Stimulated activated CD4-positive, alpha-beta T cell treated with anti-CD3 and anti-CD28 coated beads, TNF-alpha, amount 100 ng/mL, for 1 hour (primary cell): Measurements from ENCODE around the gene TOP2A.
"Not testable (repeated sequence)": the region's sequence is repeated elsewhere in the genome, so short reads cannot be mapped to it uniquely, and the experiment has no call there.

Experiments used
- DNase-seq, 3 donors: peaks; one replicate each; pipeline ENCODE4 v3.0.0-alpha.2; 2020; ENCODE audit warnings: low read depth in 3 of 3, low spot score in 1 of 3

Gene TOP2A

DNA sequence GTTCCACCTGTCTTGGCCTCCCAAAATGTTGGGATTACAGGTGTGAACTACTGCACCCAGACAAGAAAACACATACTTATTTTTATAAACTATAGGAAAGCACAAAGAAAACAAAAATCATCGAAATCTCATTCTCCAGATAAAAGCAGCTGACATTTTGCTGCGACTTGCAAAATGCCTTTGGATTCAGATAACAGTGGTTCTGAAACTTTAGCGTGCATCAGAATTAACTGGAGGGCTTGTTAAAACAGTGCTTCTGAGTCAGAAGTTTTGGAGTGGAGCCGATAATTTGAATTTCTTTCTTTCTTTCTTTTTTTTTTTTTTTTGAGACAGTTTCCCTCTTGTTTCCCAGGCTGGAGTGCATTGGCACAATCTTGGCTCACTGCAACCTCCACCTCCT, 35.4 kb downstream of the TOP2A start:
- no peak for DNase-seq

DNA sequence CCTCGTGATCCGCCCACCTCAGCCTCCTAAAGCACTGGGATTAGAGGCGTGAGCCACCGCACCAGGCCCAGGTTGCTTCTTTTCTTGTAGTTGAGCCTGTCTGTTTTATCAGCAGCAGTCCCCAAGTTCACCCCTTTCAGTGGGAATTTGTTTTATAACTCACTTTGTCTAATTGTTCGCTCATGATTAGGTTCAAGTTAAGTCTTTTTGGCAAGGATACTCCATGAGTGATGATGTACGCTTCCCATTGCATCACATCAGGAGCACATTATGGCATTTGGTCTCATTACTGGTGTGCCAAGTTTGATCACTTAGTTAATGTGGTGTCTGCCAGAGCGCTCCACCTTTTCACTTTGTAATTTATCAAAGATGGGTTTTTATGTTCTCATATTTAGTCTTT, 38.7 kb downstream of the TOP2A start:
- no peak for DNase-seq

DNA sequence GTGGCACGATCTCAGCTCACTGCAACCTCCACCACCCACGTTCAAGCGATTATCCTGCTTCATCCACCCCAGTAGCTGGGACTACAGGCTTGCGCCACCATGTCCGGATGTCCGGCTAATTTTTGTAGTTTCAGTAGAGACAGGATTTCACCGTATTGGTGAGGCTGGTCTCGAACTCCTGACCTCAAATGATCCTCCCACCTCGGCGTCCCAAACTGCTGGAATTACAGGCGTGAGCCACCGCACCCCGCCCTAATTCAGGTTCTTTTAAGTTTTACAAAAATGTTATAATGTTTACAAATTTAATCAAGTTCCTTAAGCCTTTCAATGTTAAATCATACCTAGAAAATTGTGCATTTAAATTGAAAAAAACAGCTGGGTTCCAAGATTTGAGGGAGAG, 39.9 kb downstream of the TOP2A start:
- DNase-seq: no peak

DNA sequence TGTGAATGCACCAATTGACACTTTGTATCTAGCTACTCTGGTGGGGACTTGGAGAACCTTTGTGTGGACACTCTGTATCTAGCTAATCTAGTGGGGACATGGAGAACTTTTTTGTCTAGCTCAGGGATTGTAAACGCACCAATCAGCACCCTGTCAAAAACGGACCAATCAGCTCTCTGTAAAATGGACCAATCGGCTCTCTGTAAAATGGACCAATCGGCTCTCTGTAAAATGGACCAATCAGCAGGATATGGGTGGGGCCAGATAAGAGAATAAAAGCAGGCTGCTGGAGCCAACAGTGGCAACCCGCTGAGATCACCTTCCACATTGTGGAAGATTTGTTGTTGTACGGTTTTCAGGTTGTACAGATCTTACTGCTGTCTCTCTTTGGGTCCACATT, 41.2 kb downstream of the TOP2A start:
- not testable (repeated sequence) for DNase-seq

DNA sequence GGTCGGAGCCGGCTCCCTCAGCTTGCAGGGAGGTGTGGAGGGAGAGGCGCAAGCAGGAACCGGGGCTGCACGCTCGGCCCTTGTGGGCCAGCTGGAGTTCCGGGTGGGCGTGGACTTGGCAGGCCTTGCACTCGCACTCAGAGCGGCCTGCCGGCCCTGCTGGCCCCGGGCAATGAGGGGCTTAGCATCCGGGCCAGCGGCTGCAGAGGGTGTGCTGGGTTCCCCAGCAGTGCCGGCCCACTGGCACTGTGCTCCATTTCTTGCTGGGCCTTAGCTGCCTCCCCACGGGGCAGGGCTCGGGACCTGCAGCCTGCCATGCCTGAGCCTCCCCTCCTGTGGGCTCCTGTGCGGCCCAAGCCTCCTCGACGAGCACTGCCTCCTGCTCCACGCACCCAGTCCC, 41.9 kb downstream of the TOP2A start:
- not testable (repeated sequence) for DNase-seq

DNA sequence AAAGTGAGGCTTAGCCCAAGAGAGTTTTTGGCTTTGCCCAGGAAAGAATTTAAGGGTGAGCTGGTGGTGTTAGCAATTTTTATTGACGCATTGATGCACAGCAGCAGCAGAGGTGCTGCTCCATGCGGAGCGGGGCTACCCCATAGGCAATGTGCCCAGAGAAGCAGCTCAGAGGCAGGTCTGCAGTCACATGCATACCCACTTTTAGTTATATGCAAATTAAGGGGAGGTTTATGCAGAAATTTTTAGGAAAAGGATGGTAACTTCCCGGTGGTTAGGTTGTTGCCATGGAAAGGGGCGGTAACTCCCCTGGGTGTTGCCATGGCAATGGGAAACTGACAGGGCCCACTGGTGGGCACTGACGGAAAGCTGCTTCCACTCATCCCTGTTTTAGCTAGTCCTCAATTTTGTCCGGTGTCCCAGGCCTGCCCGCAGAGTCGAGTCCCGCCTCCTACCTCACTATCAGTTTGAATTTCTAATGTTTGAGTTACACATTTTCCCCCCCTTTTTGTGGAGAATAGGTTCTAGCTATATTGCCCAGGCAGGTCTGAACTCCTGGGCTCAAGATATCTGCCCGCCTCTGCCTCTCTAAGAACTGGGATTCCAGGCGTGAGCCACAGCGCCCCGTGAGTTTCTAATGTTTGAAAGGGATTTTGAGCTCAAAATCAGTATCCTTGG, 42.7 kb downstream of the TOP2A start:
- no peak for DNase-seq

DNA sequence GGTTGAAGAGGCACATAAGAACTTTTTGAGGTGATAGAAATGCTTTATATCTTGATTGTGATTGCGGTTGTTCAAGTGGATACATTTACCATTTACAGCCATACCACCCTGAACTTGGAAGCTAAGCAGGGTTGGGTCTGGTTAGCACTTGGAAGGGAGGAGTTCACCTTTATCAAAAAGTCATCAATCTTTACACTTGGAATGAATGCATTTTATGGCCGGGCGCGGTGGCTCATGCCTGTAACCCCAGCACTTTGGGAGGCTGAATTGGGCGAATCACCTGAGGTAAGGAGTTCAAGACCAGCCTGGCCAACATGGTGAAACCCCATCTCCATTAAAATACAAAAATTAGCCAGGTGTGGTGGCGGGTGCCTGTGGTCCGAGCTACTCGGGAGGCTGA, 43.7 kb downstream of the TOP2A start:
- DNase-seq: no peak

DNA sequence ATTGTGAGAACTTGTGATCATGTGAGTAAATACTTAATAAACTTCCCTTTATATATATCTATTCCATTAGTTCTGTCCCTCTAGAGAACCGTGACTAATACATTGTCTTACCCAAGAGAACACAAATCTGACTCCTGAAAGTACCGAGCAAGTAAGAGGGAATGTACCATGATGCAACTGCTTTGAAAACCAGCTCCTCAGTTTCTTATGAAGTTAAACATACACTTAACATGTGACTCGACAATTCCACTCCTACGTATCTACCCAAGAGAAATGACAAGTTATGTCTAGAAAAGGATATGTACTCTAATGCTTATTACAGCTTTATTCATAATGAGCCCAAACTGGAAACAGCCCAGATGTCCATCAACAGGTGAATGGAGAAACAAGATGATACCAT, 44.4 kb downstream of the TOP2A start:
- no peak for DNase-seq

DNA sequence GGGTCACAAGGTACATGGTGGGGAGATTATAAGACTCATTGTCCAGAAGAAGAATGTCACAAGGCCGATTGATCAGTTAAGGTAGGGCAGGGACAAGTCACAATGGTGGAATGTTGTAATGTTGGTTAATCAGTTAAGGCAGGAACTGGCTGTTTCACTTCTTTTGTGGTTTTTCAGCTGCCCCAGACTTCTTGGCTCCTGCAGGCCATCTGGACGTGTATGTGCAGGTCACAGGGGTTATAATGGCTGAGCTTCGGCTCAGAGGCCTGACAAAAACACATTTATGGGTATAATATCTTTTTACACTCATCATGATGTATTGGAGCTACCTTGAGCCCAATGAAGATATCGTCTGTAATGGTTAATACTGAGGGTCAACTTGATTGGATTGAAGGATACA, 45.1 kb downstream of the TOP2A start:
- DNase-seq: not testable (repeated sequence)

DNA sequence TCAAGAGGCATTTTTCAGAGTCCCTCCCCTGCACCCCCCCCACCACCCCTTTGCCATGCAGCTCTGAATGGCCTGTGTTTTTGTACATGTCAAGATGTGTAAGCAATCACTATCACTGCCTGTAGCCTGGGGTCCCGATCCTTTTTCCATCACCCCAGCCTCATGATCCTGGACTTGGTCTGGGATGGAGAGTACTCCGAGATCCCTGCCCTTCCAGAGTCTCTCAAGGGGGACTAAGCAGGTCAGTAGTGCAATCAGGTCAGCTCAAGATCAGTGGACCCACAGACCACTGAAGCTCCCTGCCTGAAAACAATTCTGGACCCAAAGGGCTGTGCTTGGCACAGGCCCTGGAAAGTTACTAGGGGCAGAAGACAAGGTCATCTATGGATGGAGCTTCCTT, 45.7 kb downstream of the TOP2A start:
- no peak for DNase-seq

DNA sequence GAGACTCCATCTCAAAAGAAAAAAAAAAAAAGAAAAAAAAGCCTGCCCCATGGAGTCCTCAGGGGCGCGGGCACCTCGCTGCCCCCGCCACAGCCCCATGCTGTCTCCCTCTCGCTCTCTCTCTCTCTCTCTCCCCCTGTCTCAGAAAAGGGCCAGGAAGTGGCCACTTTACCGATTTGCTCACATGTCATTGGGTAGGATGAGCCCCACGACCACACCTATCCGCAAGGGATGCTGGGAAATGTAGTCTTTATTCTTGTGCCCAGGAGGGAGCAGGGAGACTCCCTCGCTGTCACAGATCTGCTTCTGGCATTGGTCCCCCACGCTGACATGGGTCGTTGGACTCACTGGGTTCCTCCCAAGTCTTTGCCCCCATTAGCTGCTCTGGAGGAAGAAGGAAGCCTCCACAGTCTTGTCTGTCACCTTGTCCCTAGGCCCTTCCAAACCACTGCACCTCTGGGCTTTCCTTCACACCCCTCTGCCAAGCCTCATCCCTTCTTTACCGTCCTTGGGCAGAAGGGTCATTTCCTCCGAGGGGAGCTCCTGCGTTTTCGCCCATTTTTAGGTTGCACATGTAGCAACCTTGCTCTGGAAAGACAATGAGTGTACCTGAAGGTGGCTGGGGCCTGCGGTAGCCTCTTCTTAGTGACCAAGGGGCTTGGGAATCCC, 46.3 kb downstream of the TOP2A start:
- DNase-seq: no peak

DNA sequence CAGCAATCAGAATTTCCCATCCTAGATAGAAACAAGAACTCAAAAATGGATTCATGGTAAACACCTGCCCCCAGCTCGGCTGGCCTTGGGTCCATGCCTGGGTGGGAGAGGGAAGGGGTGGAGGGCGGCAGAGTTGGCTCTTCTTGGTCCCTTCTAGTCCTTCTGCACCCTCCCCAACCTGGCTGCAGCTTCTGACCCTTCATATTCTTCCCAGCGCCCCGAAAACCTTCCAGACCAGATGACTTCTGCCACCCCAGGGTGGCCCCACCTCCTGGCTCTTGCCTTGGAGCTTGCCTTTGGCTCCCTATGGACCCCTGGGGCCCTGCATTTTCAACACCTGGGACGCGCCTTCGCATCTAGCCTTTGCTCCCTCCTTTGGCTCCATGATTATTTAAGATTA, 47.8 kb downstream of the TOP2A start:
- no peak for DNase-seq

DNA sequence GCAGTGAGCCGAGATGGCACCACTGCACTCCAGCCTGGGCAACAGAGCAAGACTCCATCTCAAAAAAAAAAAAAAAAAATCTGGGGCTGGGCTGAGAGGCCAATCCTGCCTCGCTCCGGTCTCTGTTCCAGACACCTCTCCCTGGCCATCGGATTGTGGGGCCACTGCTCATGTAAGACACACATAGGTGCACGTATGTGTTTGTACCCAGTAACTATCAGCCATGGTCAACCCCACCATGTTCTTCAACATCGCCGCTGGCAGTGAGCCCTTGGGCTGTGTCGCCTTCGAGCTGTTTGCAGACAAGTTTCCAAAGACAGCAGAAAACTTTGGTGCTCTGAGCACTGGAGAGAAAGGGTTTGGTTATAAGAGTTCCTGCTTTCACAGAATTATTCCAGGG, 50.0 kb downstream of the TOP2A start:
- DNase-seq: not testable (repeated sequence)

DNA sequence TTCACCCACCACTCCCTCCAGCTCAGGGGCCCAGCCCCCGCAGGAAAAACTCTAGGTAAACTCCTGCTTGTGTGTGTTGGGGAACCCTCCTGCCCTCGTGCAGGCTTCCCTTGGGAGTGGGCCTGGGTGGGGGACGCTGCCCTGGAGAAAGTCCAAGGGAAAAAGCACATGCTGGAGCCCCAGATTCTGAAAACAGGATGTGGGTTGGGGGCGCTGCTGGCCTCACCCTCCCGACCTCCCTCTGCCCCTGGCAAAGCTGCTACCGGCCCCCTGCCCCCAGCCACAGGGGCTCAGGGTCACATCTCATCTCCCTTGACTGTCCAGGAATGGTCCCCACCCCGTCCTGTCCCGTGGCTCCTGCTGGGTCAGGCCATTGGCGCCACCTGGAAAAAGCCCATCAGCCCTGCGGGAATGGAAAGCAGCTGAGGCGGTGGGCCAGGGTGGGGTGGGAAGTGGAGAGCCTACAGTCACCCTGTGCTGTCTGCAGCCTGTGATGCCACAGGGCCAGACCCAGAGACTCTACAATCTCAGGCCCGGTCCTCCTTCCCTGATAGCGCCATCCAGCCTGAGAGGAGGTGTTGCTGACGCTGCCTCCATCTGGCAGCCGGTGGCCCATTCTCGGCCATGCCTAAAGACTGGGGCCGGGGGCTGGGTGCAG, 50.7 kb downstream of the TOP2A start:
- no peak for DNase-seq

DNA sequence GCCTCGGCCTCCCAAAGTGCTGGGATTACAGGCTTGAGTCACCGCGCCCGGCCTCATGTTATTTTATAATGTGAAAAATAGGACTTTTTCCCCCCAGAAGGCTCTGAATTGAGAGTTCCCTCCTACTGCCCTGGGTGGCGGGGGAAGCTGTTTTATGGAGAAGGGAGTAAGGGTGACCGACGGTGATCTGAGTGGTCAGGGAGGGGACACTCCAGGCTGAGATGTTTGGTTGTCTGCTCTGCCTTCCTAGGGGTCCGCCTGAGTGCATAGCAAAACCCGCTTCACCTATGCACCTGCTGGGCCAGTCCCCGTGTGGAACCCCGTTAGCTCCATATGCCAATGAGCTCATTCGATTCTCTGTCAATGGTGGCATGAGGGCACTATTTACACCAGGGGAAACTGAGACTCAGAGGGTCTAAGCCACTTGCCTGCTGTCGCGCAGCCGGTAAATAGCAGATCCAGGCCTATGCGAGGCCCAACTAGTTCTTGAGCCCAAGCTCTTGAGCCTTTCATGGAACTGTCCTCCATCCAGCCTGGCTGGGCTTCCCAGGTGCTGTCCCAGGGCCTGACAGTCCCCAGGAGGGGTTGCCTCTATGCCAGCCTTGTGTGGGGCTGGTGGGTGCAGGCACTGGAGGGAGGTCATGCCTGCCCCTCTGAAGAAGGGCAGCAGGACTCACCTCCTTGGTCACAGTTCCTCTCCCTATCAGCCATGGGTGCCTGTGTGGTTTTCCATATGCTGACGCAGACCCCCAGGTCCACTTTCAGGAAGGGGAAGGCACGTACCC, 51.4 kb downstream of the TOP2A start:
- DNase-seq: no peak

DNA sequence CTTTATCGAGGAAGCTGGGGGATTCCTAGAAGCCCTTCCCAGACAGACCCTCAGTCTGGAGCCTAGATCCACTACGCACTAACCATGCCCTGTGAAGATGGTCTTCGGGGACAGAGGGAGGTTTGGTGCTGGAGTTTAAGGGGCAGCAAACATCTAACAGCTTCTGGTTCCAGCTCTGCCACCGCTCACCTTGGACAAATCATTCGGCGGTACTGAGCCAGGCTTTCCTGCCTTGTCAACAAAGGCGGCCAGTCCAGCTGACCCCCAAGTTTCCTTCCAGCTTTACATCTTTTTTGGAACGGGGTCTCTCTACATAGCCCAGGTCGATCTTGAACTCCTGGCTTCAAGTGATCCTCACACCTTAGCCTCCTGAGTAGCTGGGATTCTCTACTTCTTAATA, 52.8 kb downstream of the TOP2A start:
- DNase-seq: no peak

DNA sequence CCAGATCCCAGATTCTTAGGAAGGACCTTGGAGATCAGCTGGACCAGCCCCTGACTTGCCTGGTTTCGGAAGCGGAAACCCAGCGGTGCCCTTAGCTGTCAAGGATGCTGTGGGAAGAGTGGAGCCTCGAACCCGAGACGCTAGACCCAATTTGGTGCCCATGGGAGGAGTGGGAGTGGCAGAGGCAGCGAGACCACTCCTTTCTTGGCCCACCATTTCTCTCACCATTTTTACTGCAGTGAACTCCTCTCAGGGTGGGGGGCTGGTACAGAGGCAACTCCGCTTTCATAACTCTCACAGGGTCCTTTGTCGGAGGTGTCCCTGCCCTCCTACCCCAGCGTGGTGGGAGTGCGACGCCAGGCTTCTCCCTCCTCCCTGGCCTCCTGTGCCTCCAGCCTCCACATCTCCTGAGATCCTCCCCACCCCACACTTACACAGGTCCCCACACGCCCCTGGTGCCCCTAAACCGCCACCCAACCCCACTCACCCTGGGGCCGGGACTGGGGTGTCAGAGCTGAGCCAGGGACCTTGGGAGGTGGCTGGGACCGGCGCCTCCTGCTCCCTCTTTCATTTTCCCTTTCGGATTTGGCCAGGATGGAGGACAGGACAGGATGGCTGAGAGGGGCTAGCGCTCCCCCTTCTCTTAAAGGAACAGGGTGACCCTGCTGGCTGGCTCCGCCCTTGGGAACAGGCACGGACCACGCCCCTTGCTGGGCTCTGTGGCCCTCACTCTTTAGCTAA, 53.4 kb downstream of the TOP2A start, which contains the start of gene GJD3:
Gene GJD3 (minus strand): TSS at position 617 of the 741 bp plus-strand sequence. CDS start 922 bp downstream, outside the sequence.
- DNase-seq: no peak

DNA sequence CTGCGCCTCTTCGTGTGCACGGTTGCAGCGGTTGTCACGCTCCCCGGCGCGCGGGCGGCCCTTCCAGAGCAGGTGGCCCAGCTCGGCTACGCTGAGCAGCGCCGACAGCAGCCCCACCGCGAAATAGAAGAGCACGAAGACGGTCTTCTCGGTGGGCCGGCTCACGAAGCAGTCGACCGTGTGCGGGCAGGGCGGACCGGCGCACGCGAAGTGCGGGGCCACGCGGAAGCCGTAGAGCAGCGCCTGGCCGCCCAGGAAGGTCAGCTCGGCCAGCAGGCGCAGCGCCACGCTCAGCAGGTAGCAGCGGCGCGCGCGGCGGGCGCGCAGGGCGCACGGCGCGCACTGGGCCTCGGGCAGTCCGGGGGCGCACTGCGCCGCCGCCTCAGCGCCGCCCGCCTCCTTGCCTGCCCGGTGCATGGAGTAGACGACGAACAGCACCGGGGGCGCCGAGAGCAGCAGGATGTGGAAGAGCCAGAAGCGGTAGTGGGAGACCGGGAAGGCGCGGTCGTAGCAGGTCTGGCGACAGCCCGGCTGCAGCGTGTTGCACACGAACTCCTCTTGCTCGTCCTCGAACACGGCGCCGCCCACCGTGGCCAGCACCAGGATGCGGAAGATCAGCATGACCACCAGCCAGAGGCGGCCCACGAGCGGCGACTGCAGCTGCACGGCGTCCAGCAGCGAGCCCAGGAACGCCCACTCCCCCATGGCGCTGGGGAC, 54.4 kb downstream of the TOP2A start:
- DNase-seq: no peak

DNA sequence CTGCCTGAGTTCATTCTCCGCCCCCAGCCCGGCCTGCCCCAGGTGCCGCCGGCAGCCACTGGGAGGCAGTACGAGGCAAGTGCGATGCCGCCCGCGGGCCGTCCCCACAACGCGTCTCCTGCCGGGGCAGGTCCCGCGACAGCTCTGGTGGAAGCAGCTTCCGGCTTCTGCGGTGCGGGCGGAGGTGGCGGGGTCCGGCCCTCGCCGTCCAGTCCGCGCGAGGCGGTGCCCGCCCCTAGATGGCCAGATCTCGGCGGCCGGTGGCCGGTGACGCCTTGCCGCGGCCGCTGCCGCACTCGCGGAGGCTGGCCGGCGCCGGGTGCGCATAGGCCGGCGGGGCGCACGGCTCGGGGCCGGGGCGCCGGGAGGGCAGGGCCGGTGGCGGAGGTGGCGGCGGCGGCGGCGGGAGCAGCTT, 55.0 kb downstream of the TOP2A start:
- DNase-seq: peak; percentile 46 to 76 (median 50)
